LNCaP clone FGC (cell line): ENCODE data around the gene HCN2.
A peak's percentile ranks its signal among the peaks of the same experiment; 100 is the strongest.

Experiments used
- DNase-seq: peaks from one replicate; pipeline ENCODE4 v3.0.0-alpha.2; 2011; ENCODE audit warnings: low read depth
- H3K4me3 ChIP-seq: 2 replicates; pipeline ENCODE4 v1.5.1; 2011; ENCODE audit warnings: mild to moderate bottlenecking, low read depth, low read length, control low read depth
- TF ChIP-seq, protein P1 (sequence below): IDR thresholded peaks from 2 replicates; pipeline ENCODE4 v1.5.1; 2012; ENCODE audit warnings: mild to moderate bottlenecking; ENCODE audit not compliant: control insufficient read depth, insufficient read depth; ENCODE audit errors: extremely low read depth

HCN2 gene

DNA sequence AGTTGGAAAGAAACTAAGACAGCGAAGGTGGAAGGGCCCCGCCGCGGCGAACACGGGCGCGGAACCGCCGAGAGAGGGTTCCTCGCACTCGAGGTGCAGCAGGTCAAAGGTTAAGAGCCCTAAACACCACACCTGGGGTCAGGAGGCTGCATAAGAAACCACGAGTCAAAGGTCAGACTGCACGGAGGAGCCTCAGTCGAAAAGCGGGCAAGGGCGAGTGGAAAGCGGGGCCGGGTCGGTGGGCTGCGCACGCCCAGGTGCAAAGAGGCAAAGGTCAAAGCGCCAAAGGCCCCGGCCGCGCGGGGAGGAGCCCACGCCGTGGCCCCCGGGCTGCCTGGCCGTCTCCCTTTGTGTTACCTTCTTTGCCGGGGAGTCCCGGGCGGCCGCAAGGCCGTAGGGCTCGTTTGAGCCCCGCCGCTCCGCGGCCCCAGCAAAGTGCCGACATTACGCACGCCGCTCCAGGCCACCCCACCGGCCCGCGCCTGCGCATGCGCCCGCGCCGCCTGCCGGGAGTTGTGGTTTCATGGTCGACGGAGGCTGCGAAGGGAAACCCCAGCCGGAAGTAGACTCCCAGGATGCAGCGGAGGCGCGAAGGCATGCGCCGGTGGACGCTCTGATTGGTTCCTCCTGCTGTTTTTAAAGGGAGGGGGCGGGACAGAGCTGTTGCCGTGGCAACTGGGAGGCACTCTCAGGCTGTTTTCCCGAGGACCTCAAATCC is 43.5 kb downstream of the HCN2 start, which contains the start of gene POLRMT:
Gene POLRMT (minus strand): TSS at position 470 of the 718 bp plus-strand sequence. CDS start 25 bp downstream, at position 445.
- TF ChIP-seq, protein P1, sequence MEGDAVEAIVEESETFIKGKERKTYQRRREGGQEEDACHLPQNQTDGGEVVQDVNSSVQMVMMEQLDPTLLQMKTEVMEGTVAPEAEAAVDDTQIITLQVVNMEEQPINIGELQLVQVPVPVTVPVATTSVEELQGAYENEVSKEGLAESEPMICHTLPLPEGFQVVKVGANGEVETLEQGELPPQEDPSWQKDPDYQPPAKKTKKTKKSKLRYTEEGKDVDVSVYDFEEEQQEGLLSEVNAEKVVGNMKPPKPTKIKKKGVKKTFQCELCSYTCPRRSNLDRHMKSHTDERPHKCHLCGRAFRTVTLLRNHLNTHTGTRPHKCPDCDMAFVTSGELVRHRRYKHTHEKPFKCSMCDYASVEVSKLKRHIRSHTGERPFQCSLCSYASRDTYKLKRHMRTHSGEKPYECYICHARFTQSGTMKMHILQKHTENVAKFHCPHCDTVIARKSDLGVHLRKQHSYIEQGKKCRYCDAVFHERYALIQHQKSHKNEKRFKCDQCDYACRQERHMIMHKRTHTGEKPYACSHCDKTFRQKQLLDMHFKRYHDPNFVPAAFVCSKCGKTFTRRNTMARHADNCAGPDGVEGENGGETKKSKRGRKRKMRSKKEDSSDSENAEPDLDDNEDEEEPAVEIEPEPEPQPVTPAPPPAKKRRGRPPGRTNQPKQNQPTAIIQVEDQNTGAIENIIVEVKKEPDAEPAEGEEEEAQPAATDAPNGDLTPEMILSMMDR: no peak
- peak within 1 kb of the TSS; percentile 93 for H3K4me3 ChIP-seq
- DNase-seq: peak; percentile 93

DNA sequence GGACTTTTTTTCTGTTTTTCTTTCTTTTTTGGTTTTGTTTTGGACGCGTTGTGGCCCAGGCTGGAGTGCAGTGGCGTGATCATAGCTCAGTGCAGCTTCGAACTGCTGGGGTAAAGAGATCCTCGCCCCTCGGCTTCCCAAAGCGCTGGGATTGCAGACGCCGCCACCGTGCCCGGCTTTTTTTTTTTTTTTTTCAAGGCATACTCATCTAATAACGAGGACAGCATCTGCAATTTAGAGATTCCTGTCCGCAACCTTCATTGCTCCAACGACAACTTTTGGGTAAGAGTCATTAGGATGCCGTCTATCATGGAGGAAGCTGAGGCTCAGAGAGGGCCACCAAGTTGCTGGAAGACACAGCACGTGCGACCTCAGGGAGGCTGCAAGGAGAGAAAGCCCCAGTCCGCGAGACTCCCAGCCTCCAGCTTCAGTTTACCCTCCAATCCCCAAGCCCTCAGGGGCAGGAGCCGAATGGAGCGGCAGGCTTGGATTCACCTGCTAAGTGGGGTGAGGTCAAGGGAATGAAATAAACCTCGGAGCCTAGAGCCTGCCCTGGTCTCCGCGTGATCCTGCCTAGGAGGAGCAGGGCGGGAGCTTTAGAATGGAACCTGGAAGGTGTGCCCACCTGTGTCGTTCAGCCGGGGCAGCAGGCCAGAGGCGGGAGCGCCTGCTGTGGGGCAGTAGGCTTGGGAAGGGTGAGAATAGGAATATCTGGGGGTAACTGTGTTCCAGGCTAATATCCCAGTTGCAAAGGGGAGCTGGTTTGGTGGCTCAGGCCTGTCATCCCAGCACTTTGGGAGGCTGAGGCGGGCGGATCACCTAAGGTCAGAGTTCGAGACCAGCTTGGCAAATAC is 44.3 kb downstream of the HCN2 start:
- TF ChIP-seq, protein P1: no peak
- DNase-seq: no peak
- peak overlapping the region; percentile 93 for H3K4me3 ChIP-seq

DNA sequence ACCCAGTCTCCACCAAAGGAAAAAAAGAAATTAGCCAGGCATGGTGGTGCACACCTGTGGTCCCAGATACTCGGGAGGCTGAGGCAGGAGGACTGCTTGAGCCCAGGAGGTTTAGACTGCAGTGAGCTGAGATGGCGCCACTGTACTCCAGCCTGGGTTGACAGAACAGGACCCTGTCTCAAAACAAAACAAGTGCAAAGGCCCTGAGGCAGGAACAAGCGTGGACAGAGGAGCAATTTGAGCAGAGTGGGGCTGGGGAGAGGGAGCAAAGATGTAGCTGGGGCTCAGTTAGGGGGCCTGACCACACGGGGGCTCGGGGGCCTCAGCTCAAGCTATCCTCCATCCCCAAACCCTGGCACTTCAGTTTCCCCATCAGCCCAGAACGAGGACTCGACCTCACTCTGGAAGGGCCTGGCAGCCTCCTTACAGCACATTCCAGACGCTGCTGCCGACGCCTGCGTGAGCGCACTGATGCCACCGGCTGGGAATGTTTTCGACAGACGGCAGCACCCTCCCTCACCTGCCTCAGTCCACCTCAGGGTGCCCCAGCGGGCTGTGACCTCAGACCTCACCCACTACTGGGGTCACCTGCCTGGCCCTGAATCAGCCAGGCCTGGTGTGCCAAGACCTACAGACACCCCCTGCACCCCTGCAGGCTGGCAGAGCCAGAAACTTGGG is 45.4 kb downstream of the HCN2 start:
- DNase-seq: no peak
- TF ChIP-seq, protein P1: no peak
- no peak overlapping the region for H3K4me3 ChIP-seq

DNA sequence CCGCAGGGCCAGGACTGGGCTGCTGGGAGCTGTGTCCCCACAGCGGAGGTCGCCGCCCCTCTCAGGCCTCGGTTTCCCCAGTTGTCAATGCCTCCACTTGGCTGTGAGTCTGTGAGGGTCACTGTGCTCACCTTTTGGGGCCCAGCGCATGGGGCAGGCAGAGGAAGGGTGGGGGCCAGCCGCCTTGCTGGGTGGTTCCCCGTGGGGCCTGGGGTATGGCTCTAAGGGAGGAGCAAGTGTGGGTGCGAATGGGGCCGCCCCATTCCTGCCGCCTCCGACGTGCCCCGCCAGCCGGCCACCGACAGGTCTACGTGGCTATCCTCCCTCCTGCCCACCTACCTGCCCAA is 49.2 kb downstream of the HCN2 start:
- no peak overlapping the region; the same call in 1 of the 2 replicates for H3K4me3 ChIP-seq
- TF ChIP-seq, protein P1: no peak
- DNase-seq: no peak

DNA sequence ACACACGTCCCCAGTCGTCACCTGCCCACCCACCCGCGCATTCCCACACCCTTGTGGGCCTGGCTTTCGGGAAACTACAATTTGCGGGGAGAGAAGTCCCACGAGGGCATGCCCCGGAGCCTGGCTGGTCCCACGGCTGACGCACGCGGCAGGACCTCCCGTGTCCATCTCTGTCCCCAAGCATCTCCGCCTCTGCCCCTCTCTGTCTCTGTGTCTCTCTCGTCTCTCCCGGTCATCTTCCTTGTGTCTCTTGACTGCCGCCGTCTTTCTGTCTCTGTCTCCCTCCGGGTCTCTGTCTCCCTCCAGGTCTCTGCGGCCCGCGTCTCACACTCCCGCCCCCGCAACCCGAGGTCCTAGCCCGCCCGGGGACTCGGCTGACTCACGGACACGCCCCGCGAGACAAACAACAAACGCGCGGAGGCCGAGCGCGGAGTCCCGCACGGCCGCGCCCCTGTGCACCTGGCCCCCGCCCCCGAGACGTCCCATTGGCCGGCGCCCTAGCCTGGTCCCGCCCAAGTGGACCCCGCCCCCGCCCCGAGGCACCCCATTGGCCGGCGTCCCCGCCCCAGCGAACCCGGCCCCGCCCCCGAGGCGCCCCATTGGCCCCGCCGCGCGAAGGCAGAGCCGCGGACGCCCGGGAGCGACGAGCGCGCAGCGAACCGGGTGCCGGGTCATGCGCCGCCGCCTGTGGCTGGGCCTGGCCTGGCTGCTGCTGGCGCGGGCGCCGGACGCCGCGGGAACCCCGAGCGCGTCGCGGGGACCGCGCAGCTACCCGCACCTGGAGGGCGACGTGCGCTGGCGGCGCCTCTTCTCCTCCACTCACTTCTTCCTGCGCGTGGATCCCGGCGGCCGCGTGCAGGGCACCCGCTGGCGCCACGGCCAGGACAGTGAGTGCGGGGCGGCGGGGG is 49.8 kb downstream of the HCN2 start, which contains the start of gene FGF22:
Gene FGF22 (plus strand): TSS at position 627 of the 908 bp plus-strand sequence. CDS start 47 bp downstream, at position 674.
- peak; percentile 8 for DNase-seq
- TF ChIP-seq, protein P1: no peak
- H3K4me3 ChIP-seq: peak within 1 kb of the TSS; percentile 44

DNA sequence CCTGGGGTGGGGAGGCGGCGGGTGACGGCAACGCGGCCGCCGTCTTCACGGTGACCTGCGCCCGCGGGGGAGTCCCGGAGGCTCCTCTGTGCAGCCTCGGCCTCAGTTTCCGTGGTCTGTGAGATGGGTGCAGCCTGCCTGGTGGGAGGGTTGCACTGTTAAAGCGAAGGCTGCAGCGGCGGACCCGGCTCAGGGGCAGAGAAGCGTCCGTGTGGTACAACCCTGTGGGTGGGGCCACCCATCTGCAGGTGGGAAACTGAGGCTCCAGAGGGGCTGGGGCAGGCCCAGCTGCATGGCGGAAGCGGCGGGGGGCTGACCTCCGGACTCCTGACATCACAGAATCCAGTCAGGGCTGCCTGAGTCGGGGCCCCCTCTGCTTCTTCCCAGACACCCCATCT is 50.5 kb downstream of the HCN2 start:
- TF ChIP-seq, protein P1: no peak
- peak overlapping the region; percentile 23 for H3K4me3 ChIP-seq
- DNase-seq: no peak
